Activated CD8-positive, alpha-beta T cell treated with anti-CD3 and anti-CD28 coated beads for 36 hours (primary cell): Measurements from ENCODE around the gene MAP6. TPM values are rescaled to one million over a fixed set of nuclear protein-coding genes. Genes with fewer than 3 reads are reported as not detected.

Source experiments
- ATAC-seq: fragments of 200-7000 bp; cut with Tn5 transposase; one replicate; pipeline ENCODE4 v1.10.0; 2021; ENCODE audit warnings: mild to moderate bottlenecking, moderate library complexity
- CTCF ChIA-PET: fragments of 350-600 bp; sonication (Branson Sonifier 250); formaldehyde crosslinking; loops from one replicate; lab custom pipeline; 2021; ENCODE audit warnings: antibody characterized with exemption; lab: Charles Lee
- POLR2A ChIA-PET: fragments of 350-600 bp; sonication (Branson Sonifier 250); formaldehyde crosslinking; loops from one replicate; lab custom pipeline; 2021; ENCODE audit warnings: antibody characterized with exemption; lab: Charles Lee
- DNase-seq: peaks from one replicate; pipeline ENCODE4 v3.0.0-alpha.2; 2020
- H3K27ac Mint-ChIP-seq: one replicate; pipeline ENCODE4 v1.8.0; 2021; ENCODE audit warnings: mild to moderate bottlenecking, mixed read lengths
- H3K27me3 Mint-ChIP-seq: one replicate; pipeline ENCODE4 v1.8.0; 2021; ENCODE audit warnings: mixed read lengths
- H3K36me3 Mint-ChIP-seq: one replicate; pipeline ENCODE4 v1.8.0; 2021; ENCODE audit warnings: low read depth, mixed read lengths
- H3K4me1 Mint-ChIP-seq: one replicate; pipeline ENCODE4 v1.8.0; 2021; ENCODE audit warnings: low read depth, mixed read lengths
- H3K4me3 Mint-ChIP-seq: one replicate; pipeline ENCODE4 v1.8.0; 2021; ENCODE audit warnings: mild to moderate bottlenecking, moderate library complexity, mixed read lengths
- H3K9me3 Mint-ChIP-seq: one replicate; pipeline ENCODE4 v1.8.0; 2021; ENCODE audit warnings: mixed read lengths
- CTCF ChIP-seq: fragments of 200-600 bp; IDR thresholded peaks from one replicate; pipeline ENCODE4 v1.8.0; 2022; ENCODE audit warnings: antibody characterized with exemption, mild to moderate bottlenecking
- intact Hi-C: fragments of 100-400 bp; cut with micrococcal nuclease; formaldehyde crosslinking; loops from one replicate; pipeline ENCODE4 v1.10.0; 2022
- total RNA-seq, 2 experiments: library from RNA; stranded (reverse); gene quantifications; one replicate each; pipeline ENCODE4 v1.2.3, GENCODE V29; 2021

MAP6 gene
- total RNA-seq, 2 experiments from 2014 or later = not detected

DNA sequence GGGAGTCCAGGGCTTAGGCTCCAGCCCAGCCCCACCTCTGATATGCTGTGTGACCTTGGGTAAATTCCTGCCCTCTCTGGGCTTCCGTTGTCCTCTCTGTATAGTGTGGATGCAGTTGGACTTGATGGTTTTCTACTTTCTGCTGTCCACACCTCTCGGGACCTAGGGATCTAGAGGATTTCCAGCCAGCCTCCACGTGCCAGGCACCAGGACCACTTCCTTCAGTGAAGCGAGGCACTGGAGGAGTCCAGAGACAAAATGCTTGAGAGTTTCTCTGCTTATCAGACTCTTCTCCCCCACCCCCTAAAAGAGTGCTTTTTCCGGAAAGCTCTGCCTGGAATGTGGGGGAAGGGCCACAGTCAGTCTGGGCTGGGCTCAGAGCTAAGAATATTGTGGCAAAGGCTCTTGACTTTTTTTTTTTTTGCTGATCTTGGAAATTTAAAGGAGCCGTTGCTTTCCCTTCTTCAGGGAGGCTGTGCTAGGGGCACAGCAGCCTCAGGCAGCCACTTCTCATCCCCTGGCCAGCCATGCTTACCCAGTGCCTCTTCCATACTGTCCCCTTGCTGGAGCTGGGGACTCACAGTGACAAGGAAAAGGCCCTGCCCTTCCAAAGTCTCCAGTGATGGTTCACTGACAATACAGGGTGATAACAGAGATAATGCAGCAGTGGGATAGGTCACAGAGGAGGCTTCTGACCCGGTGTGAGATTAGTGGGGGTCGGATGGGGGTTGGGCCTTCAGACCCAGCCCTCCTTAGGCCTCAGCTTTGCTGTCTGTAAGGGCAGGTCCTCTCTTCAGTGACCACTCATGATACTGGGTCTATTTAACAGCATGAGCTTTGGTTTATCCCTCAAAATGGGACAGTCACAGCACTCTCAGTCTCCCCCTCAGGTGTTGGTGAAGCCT lies 109.6 kb downstream of the MAP6 start:
- DNase-seq (no peak), ATAC-seq (no peak)
- Mint-ChIP-seq H3K9me3 (no peaks in the 10 kb centered on the region), H3K4me1 (peaks cover 15% of the 10 kb centered on the region), H3K27ac (no peak overlapping the region), H3K27me3 (no peaks in the 10 kb centered on the region), H3K36me3 (no peaks in the 10 kb centered on the region), H3K4me3 (no peak overlapping the region)
- ChIA-PET POLR2A (interaction anchor here (0.6 to 5.2 kb wide), 4 partner anchors 9 to 229 kb away, joined by 3 to 34 read pairs (median 3); no protein-coding TSS in a partner anchor), CTCF (interaction anchor here (1.4 to 2.9 kb wide), 2 partner anchors 10 to 114 kb away, joined by 6 to 10 read pairs; no protein-coding TSS in a partner anchor)
- intact Hi-C loops = no loop called here
- no peak for TF ChIP-seq CTCF

DNA sequence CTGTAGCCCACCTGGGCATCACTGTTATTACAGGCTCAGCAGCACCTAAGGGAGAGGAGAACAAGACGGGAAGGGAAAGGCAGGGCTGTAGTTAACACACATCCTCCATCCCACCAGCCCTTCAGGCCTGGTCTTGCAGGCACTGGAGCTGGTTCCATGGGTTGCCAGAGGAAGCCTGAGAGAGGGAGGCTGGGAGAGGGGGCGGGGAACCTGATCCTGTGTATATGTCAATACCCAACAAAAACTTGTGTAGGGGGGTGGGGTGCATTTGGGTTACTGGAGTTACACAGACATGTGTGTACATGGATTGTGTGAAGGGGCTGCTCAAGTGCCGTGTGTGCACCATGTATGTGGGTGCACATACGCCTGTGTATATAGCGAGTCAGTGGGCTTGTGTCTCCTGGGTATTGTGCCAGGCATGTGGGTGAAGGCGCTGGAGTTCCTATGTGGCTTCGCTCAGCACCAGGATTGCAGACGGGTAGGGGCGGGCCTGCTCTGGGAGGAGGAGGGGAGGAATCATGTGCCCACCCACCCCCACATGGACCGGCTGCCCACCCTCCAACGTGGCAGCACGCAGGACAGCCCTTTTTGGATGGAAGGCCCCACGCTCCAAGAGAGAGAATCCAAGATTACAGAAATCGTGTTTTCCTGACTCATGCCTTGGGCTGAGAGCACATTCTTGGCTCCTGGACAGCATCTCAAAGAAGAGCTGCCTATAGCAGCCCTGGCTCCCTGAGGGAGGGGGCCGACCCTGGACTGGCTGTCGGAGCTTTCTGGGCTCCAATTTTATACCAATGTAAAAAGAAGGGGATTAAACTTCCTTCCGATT lies 111.0 kb downstream of the MAP6 start:
- H3K4me1 Mint-ChIP-seq = peaks cover 7% of the 10 kb centered on the region
- no peak for DNase-seq
- no peaks in the 10 kb centered on the region for H3K27me3 Mint-ChIP-seq
- no peak for TF ChIP-seq CTCF
- intact Hi-C loops = no loop called here
- H3K9me3 Mint-ChIP-seq = no peaks in the 10 kb centered on the region
- POLR2A ChIA-PET = interaction anchor here (5.2 kb wide), 1 partner anchor 14 kb away, joined by 34 read pairs; no protein-coding TSS in a partner anchor
- ATAC-seq = no peak
- H3K4me3 Mint-ChIP-seq = no peak overlapping the region
- CTCF ChIA-PET = no interaction called here
- H3K36me3 Mint-ChIP-seq = no peaks in the 10 kb centered on the region
- no peak overlapping the region for H3K27ac Mint-ChIP-seq

GRCh38 chr11:75556275-75556674 lies 112.6 kb downstream of the MAP6 start:
- ChIA-PET CTCF (interaction anchor here (2.0 kb wide), 1 partner anchor 10 kb away, joined by 6 read pairs; no protein-coding TSS in a partner anchor), POLR2A (no interaction called here)
- Mint-ChIP-seq H3K9me3 (no peaks in the 10 kb centered on the region), H3K27ac (no peak overlapping the region), H3K36me3 (no peaks in the 10 kb centered on the region), H3K27me3 (no peaks in the 10 kb centered on the region), H3K4me1 (peaks cover 6% of the 10 kb centered on the region), H3K4me3 (no peak overlapping the region)
- intact Hi-C loops = no loop called here
- DNase-seq (no peak), ATAC-seq (no peak)
- TF ChIP-seq CTCF = no peak

GRCh38 chr11:75555079-75555811 lies 113.6 kb downstream of the MAP6 start:
- Mint-ChIP-seq H3K27ac (no peak overlapping the region), H3K4me3 (no peak overlapping the region), H3K4me1 (no peaks in the 10 kb centered on the region), H3K9me3 (no peaks in the 10 kb centered on the region), H3K36me3 (no peaks in the 10 kb centered on the region), H3K27me3 (no peaks in the 10 kb centered on the region)
- no peak for ATAC-seq
- ChIA-PET CTCF (interaction anchor here (0.9 to 2.7 kb wide), 3 partner anchors 9 to 23 kb away, joined by 3 to 10 read pairs (median 6); no protein-coding TSS in a partner anchor), POLR2A (interaction anchor here (0.6 kb wide), 1 partner anchor 9 kb away, joined by 3 read pairs; no protein-coding TSS in a partner anchor)
- DNase-seq = no peak
- intact Hi-C loops = no loop called here
- TF ChIP-seq CTCF = no peak
